ENCODE results near the gene MESP1.

MESP1 gene

DNA sequence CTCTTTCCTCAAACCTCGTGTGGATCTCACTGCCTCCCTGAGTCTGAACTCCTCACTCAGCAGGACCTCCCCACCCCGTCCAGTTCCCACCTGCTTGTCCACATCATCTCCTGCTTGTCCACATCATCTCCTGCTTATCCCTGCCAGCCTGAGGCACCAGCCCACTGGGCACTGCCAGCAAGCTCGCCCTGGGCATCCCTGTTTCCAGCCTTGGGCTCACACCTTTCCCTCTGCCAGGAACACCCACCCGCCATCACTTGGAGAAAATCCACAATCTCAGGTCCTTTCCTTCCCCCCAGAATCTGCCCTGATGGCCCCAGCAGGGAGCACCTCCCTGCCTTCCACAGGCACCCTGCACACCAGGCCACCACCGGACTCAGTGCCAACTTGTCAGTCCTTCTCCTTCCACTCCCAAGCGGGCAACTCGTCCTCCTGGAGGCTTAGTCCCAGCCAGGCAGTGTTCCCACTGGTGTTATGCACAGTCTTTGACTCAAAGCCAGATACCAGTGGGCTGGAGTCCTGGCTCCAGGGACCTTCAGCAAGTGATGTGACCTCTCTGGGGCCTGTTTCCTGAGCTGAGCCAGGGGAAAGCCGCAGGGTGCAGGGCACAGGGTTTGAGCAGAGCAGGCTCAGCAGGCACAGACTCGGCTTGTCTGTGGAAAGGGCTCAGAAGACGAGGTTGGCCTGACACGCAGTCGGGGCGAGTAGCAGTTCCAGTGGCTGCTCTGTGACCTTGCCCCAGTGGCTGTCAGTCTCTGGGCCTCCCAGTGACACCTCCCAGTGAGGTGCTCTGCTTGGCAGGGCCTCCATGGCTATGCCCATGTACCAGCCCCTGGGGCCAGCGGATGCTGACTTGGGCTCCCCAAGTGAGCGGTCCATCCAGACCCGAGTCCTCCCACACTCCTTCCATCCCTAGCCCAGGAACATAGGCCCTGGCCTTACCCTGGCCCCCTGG lies 15.6 kb upstream of the MESP1 start:
- Histone ChIP-seq H3K27ac (ENCODE audit: low read length) (no peak overlapping the region), H3K4me1 (ENCODE audit: control insufficient read depth in 1 of 2, insufficient read depth in 2 of 2, low read length in 2 of 2) (no peaks in the 10 kb centered on the region)

DNA sequence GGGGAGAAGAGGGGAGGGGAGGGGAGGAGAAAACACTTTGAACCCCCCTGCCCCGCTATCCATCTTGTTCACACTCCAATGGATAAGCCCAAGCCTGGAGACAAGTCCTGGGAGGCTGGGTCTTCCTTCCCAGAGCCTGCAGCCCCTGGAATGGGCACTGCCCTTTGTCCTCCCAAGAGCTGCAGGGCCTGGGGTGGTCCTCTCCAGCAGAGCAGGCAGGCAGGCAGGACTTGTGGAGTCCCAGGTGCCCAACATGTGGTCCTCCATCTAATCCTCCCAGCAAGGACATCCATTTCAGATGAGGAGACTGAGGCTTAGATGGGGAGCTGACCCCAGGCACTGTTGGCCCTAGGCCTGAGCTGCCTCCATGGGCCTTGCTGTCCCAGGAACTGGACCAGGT lies 14.6 kb upstream of the MESP1 start:
- no peaks in the 10 kb centered on the region for H3K36me3 ChIP-seq (ENCODE audit: control insufficient read depth in 1 of 2, insufficient read depth in 2 of 2, low read length in 2 of 2)

More for the DNA sequence above, 15.6 kb upstream of the MESP1 start:
- no peaks in the 10 kb centered on the region for H3K9me3 ChIP-seq (ENCODE audit: control insufficient read depth in 1 of 2, low read length in 2 of 2)
- H3K27me3 ChIP-seq (ENCODE audit: low read depth, low read length) = no peaks in the 10 kb centered on the region
- H3K36me3 ChIP-seq (ENCODE audit: control insufficient read depth in 1 of 2, insufficient read depth in 2 of 2, low read length in 2 of 2) = no peaks in the 10 kb centered on the region
- no peak overlapping the region for H3K4me3 ChIP-seq (ENCODE audit: low read depth in 1 of 2, low read length in 2 of 2)

DNA sequence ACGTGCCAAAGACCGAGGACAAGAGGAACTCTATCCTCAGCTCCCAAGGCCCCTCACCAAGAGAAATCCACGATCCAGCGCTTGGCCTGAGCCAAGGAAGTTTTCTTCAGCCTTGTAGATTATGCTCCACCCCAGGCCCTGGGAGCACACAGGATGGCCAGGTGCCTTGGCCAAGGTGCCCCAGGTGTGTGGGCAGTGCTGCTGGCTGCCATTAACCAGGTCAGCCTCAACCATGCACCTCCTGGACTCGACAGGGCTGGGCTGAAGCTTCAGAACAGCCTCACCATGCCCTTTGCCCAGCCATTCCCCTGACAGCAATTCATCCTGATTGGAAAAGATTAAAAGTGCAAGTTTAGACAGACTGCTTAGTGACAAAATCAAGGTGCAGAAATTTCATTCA lies 10.9 kb upstream of the MESP1 start:
- no peaks in the 10 kb centered on the region for H3K9me3 ChIP-seq (ENCODE audit: control insufficient read depth in 1 of 2, low read length in 2 of 2)
- H3K4me3 ChIP-seq (ENCODE audit: low read depth in 1 of 2, low read length in 2 of 2) = no peak overlapping the region
- no peak overlapping the region for H3K27ac ChIP-seq (ENCODE audit: low read length)
- no peaks in the 10 kb centered on the region for H3K36me3 ChIP-seq (ENCODE audit: control insufficient read depth in 1 of 2, insufficient read depth in 2 of 2, low read length in 2 of 2)
- H3K27me3 ChIP-seq (ENCODE audit: low read depth, low read length) = no peaks in the 10 kb centered on the region
- H3K4me1 ChIP-seq (ENCODE audit: control insufficient read depth in 1 of 2, insufficient read depth in 2 of 2, low read length in 2 of 2) = no peaks in the 10 kb centered on the region

More for the DNA sequence above, 14.6 kb upstream of the MESP1 start:
- Histone ChIP-seq H3K27ac (ENCODE audit: low read length) (no peak overlapping the region), H3K9me3 (ENCODE audit: control insufficient read depth in 1 of 2, low read length in 2 of 2) (no peaks in the 10 kb centered on the region), H3K27me3 (ENCODE audit: low read depth, low read length) (no peaks in the 10 kb centered on the region), H3K4me3 (ENCODE audit: low read depth in 1 of 2, low read length in 2 of 2) (no peak overlapping the region), H3K4me1 (ENCODE audit: control insufficient read depth in 1 of 2, insufficient read depth in 2 of 2, low read length in 2 of 2) (no peaks in the 10 kb centered on the region)

DNA sequence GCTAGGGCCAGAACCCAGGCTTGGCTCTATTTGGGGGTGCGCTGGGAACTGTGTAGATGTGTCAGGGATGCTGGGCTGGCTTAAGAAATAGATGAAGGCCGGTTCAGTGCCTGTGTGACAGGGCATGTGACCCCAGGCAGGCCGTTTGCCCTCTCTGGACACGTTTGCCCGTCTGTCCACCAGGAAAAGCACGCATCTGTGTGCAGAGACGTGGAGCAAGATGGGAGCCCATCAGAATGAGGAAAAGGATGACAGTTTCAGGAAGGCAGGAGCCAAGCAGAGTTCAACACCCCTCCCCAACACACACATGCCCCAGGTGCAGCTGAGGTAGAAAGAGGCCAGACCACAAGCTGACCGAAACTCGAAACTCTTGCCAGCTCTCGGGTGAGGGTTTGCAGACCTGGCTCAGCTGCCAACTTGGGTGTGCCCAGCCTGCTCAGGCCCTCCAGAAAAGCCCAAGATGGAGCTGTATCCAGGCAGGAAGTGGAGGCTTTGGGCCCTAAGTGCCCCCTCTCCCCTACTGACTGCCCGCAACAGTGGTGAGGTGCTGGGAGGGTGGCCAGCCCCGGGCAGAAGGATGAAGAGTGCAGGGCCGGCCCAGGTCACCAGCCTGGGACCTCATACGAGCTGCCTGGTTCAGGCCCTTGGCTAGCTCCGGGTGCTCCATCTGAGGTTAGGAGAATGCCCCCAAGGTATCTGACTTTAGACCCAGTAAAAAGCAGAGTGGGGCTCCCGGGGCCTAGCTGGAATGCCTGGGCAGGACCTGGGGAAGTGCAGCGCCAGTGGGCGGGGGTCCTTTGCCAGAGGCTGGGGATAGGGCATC lies 10.2 kb upstream of the MESP1 start:
- no peak overlapping the region for H3K4me3 ChIP-seq (ENCODE audit: low read depth in 1 of 2, low read length in 2 of 2)
- no peaks in the 10 kb centered on the region for H3K4me1 ChIP-seq (ENCODE audit: control insufficient read depth in 1 of 2, insufficient read depth in 2 of 2, low read length in 2 of 2)
- no peaks in the 10 kb centered on the region for H3K36me3 ChIP-seq (ENCODE audit: control insufficient read depth in 1 of 2, insufficient read depth in 2 of 2, low read length in 2 of 2)
- no peaks in the 10 kb centered on the region for H3K9me3 ChIP-seq (ENCODE audit: control insufficient read depth in 1 of 2, low read length in 2 of 2)
- no peak overlapping the region for H3K27ac ChIP-seq (ENCODE audit: low read length)
- H3K27me3 ChIP-seq (ENCODE audit: low read depth, low read length) = no peaks in the 10 kb centered on the region

DNA sequence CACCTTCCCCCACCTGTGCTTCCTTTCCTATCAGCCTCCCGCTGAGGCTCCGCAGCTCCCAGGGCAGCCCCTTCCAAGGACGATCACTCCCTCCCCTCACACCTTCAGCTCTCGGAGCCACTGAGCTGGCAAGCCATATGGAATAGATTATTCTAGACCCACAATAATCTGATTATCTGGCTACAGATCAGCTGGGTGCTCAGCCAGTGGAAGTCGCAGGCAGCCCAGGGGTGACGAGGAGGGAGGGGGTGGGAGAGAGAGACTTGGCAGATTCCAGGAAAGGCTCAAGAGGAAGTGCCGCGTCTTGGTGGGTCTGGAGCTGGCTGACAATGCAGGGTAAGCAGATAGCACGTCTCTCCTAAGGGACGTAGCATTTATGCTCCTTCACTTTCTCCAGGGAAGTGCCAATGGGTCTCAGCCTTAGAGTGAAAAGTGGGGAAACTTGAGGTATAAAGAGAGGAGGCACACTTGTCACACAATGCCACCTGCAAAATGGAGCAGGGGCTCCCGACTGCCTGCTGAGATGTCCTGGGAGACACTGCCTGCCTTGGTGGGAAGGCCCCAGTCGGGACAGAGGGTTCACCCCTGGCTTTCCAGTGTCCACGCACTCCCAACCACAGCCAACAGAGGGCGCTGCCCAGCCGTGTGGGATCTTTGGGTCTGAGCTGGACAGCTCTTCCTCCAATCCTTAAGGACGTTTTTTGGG lies 9.4 kb upstream of the MESP1 start:
- no peaks in the 10 kb centered on the region for H3K9me3 ChIP-seq (ENCODE audit: control insufficient read depth in 1 of 2, low read length in 2 of 2)
- H3K4me3 ChIP-seq (ENCODE audit: low read depth in 1 of 2, low read length in 2 of 2) = no peak overlapping the region
- H3K27ac ChIP-seq (ENCODE audit: low read length) = no peak overlapping the region
- no peaks in the 10 kb centered on the region for H3K36me3 ChIP-seq (ENCODE audit: control insufficient read depth in 1 of 2, insufficient read depth in 2 of 2, low read length in 2 of 2)
- H3K4me1 ChIP-seq (ENCODE audit: control insufficient read depth in 1 of 2, insufficient read depth in 2 of 2, low read length in 2 of 2) = no peaks in the 10 kb centered on the region
- no peaks in the 10 kb centered on the region for H3K27me3 ChIP-seq (ENCODE audit: low read depth, low read length)

DNA sequence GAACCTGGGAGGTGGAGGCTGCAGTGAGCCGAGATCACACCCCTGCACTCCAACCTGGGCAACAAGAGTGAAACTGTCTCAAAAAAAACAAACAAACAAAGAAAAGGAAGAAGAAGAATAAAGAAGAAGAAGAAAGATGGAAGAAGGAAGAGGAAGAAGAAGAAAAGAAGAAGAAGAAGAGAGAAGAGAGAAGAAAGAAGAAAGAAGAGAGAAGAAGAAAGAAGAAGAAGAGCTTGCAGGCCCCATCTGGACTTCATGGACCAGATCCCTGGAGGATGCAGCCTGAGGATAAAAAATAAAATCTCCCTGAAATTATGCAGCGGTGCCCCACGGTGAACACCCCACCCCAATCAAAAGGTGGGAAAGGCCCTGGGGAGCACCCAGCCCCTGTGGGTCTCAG lies 8.8 kb upstream of the MESP1 start:
- Histone ChIP-seq H3K27ac (ENCODE audit: low read length) (no peak overlapping the region), H3K4me3 (ENCODE audit: low read depth in 1 of 2, low read length in 2 of 2) (no peak overlapping the region), H3K27me3 (ENCODE audit: low read depth, low read length) (no peaks in the 10 kb centered on the region)

DNA sequence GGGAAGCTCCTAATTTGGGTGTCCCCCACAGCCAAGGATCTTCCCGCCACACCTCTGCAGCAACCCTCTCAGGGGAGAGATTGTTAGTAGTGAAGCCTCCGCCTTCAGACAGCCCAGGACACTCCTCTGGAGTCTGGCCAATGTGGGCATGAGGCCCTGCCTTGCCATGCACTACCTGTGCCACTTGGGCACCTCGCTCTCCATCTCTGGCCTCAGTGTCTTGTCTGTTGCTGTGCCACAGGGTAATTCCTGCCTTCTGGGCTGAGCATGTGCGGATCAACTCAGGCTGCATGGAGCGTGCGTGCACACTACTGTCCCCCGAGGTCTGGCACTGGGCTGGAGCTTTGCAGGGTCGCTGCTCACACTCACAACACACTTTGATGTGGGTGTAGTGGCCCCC lies 7.9 kb upstream of the MESP1 start:
- no peak overlapping the region for H3K27ac ChIP-seq (ENCODE audit: low read length)
- H3K4me3 ChIP-seq (ENCODE audit: low read depth in 1 of 2, low read length in 2 of 2) = no peak overlapping the region

More for the DNA sequence above, 8.8 kb upstream of the MESP1 start:
- Histone ChIP-seq H3K36me3 (ENCODE audit: control insufficient read depth in 1 of 2, insufficient read depth in 2 of 2, low read length in 2 of 2) (no peaks in the 10 kb centered on the region), H3K9me3 (ENCODE audit: control insufficient read depth in 1 of 2, low read length in 2 of 2) (no peaks in the 10 kb centered on the region), H3K4me1 (ENCODE audit: control insufficient read depth in 1 of 2, insufficient read depth in 2 of 2, low read length in 2 of 2) (no peaks in the 10 kb centered on the region)

DNA sequence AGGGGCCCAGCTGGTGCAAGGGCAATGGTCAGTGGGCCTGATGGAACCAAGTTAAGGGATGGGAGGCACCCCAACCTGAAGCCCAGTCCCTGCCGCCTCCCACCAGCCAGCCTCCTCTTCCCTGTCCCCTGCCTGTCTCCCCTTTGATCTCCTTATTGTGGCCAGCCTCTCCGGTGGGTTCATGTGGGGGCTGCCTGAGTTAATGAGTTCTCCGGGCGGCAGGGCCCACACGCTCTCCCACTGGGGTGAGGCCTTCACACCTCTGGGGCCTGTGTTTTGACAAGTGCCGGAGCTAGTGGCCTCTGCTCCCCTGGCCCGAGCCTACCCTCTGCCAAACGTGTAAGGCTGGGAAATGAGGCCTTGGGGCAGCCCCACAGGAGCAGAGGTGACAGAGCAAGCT lies 7.2 kb upstream of the MESP1 start:
- Histone ChIP-seq H3K9me3 (ENCODE audit: control insufficient read depth in 1 of 2, low read length in 2 of 2) (no peaks in the 10 kb centered on the region), H3K4me1 (ENCODE audit: control insufficient read depth in 1 of 2, insufficient read depth in 2 of 2, low read length in 2 of 2) (no peaks in the 10 kb centered on the region), H3K27me3 (ENCODE audit: low read depth, low read length) (no peaks in the 10 kb centered on the region), H3K36me3 (ENCODE audit: control insufficient read depth in 1 of 2, insufficient read depth in 2 of 2, low read length in 2 of 2) (no peaks in the 10 kb centered on the region), H3K27ac (ENCODE audit: low read length) (no peak overlapping the region), H3K4me3 (ENCODE audit: low read depth in 1 of 2, low read length in 2 of 2) (no peak overlapping the region)

More for the DNA sequence above, 7.9 kb upstream of the MESP1 start:
- no peaks in the 10 kb centered on the region for H3K27me3 ChIP-seq (ENCODE audit: low read depth, low read length)
- H3K36me3 ChIP-seq (ENCODE audit: control insufficient read depth in 1 of 2, insufficient read depth in 2 of 2, low read length in 2 of 2) = no peaks in the 10 kb centered on the region
- H3K9me3 ChIP-seq (ENCODE audit: control insufficient read depth in 1 of 2, low read length in 2 of 2) = no peaks in the 10 kb centered on the region
- no peaks in the 10 kb centered on the region for H3K4me1 ChIP-seq (ENCODE audit: control insufficient read depth in 1 of 2, insufficient read depth in 2 of 2, low read length in 2 of 2)

DNA sequence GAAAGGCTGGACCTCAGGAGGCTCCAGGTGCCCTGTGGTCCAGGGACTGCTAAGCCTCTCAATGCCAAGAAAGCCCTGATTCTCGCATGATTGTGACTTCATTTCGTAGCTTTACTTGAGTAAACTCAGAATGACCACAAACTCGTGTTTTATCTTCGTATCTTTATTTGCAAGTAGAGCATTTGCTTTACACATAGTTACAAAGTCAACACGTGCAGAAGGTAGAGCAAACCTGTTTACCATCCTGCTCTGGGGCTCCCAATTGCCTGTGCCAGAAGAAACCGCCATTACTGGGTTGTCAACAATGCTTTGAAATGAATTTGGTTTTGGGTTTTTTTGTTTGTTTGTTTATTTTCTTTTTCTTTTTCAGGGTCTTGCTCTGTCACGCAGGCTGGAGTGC lies 5.8 kb upstream of the MESP1 start:
- Histone ChIP-seq H3K27ac (ENCODE audit: low read length) (no peak overlapping the region), H3K27me3 (ENCODE audit: low read depth, low read length) (no peaks in the 10 kb centered on the region), H3K9me3 (ENCODE audit: control insufficient read depth in 1 of 2, low read length in 2 of 2) (no peaks in the 10 kb centered on the region), H3K4me3 (ENCODE audit: low read depth in 1 of 2, low read length in 2 of 2) (no peak overlapping the region), H3K36me3 (ENCODE audit: control insufficient read depth in 1 of 2, insufficient read depth in 2 of 2, low read length in 2 of 2) (no peaks in the 10 kb centered on the region), H3K4me1 (ENCODE audit: control insufficient read depth in 1 of 2, insufficient read depth in 2 of 2, low read length in 2 of 2) (no peaks in the 10 kb centered on the region)

DNA sequence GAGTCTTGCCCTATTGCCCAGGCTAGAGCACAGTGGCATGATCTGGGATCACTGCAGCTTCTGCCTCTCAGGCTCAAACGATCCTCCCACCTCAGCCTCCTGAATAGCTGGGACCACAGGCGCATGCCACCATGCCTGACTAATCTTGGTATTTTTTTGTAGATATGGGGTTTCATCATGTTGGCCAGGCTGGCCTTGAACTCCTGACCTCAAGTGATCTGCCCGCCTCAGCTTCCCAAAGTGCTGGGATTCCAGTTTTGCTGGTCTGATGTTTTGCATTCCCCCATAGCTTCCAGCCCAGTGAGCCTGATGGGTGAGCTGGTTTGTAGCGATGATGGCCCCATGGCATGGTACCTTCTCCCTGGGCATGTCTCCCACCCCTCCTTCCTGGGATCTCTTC lies 4.7 kb upstream of the MESP1 start:
- H3K27ac ChIP-seq (ENCODE audit: low read length) = no peak overlapping the region
- H3K4me3 ChIP-seq (ENCODE audit: low read depth in 1 of 2, low read length in 2 of 2) = no peak overlapping the region
- H3K36me3 ChIP-seq (ENCODE audit: control insufficient read depth in 1 of 2, insufficient read depth in 2 of 2, low read length in 2 of 2) = no peaks in the 10 kb centered on the region
- H3K4me1 ChIP-seq (ENCODE audit: control insufficient read depth in 1 of 2, insufficient read depth in 2 of 2, low read length in 2 of 2) = no peaks in the 10 kb centered on the region
- H3K9me3 ChIP-seq (ENCODE audit: control insufficient read depth in 1 of 2, low read length in 2 of 2) = no peaks in the 10 kb centered on the region
- no peaks in the 10 kb centered on the region for H3K27me3 ChIP-seq (ENCODE audit: low read depth, low read length)
